Activated T-cell treated with anti-CD3 and anti-CD28 coated beads for 48 hours (primary cell): ENCODE data around the gene SIX2.
"Not testable (repeated sequence)": the region's sequence is repeated elsewhere in the genome, so short reads cannot be mapped to it uniquely, and the experiment has no call there.

Experiments
- DNase-seq: peaks from one replicate; pipeline ENCODE4 v3.0.0-alpha.2; 2020; ENCODE audit warnings: low read depth

SIX2 gene

DNA sequence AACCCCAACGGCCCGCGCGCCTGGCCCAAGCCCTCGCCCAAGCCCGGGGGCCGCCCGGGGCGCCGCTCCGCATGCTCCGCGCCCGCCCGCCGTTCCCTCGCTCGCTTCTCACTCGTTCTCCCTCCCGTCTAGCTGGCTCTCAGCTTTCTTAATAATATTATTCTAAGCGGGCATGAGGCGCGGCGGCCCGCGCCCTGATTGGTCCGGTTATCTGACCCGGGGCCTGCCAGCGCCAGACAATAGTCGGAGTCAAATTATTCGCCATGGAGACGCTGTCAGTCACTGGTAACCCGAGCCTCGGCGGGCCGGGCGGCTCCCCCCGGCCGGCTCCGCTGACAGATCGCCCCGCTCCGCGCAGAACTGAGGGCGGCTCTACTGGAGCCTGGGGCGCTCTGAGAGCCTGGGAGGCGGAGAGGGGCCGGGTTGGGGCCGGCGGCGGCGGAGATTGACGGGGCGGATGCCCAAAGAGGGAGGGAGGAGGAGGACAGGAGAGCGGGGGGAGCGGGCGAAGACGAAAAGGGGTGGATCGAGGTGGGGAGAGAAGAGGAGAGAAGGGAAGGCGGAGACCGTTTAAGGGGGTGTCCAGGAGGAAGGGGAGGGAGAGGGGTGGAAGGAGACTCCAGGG is at the start of gene SIX2:
Gene SIX2, minus strand, starts transcription at position 150 of the 625 bp plus-strand sequence. CDS start 342 bp downstream, outside the sequence.
- DNase-seq, result no peak

DNA sequence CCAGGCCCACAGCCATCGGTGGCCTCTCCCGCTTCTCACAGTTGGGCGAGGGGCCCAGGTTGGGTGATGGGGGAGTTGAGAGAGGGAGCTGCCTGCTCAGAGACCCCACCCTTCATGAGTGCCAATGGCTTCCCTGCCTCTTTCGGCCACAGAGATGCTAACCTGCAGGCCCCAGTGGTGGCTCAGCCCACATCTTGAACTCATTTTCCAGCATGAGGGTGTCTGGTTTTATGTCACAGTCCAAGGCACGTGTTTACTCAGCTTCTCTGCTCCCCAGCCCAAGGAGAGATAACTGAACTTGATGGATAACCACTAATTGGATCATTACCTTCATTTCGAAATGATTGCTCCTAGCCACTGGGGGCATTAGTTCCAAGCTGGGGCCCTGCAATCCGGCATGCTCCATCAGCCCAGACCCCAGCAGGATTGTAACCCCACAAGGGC is 45.9 kb upstream of the SIX2 start:
- DNase-seq, result no peak

DNA sequence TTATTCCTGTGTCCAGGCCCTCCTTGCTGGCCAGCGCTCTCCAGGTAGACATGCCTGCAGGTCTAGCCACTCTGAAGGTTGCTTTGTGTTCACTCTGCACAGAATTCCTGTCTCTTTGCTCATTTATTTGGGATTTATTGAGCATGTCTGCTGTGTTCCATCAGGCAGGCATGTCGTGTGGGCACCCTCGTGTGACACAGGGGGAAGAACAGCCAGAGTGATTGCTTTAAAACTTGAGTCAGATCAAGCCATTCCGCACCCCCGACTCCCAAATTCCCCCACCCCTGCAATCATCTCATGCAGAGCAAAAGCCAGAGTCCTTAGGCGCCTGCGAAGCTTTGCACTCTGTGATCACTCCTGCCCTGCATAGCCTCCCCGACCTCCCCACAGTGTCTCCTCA is 44.7 kb upstream of the SIX2 start:
- no peak for DNase-seq

DNA sequence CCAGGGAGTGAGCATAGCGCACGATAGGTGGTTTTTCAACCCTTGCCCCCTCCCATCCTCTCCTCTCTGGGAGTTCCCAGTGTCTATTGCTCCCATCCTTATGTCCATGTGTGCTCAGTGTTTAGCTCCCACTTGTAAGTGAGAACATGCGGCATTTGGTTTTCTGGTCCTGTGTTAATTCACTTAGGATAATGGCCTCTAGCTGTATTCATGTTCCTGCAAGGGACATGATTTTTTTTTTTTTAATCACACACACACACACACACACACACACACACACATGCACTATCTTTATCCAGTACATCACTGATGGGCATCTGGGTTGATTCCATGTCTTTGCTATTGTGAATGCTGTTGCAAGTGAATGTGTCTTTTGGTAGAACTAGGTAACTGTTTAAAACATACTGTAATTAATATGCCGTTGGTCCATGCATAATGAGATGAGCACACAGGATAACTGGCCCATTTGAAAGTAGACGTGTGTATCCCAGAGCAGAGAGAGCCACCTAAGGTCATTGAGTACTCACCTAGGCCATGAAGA is 43.2 kb upstream of the SIX2 start:
- no peak for DNase-seq

DNA sequence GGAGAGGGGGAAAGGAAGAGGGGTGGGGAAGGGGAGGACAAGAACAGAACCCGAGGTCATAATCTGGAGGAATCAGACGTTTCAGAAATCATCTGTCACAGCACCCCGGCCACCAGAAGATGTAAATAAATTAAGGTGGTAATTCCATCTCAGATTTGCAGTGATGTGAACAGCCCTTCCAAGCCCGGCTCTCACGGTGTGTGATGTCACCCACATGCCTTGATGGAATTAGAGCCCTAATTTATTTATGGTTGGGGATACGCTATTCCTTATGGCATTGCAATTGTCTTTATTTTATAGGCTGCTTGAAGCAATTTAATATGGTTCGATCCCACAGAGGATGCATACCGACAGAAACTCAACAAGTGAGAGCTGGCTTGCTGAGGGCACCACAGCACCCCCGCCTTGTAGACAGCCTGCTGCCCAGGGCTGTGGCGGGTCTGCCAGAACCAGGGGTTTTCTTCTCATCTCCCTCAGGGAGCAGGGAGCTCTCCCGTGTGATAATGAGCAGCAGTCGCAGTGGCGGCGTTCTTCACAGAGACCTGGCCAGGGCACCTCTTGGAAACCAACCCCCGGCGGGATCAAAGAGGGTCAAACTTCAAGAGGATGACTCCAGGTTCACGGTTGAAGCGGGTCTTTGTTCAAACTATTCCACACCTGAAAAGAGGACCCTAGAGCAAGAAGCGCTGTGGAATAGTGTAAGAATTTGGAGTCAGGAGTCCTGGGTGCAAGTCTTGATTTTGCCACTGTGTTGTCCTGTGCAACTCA is 40.5 kb upstream of the SIX2 start:
- DNase-seq, result no peak

DNA sequence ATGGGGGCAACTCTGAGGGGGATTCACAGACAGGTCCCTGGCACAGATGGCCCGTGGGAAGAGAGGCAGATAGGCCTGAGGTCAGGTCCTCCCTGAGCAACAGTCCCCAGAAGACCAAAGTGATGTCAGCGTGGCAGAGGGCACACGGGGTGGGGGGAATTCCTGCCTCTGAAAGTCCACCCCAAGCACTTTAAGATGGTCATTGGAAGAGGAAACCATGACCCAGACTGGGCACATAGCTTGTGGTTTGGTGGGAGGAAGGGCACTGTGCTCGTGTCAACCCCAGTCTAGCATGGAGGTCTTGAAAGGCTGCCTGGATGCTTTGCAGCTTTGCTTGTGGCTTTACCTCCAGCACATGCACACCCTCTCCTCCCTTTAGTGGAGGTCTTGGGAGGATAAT is 38.0 kb upstream of the SIX2 start:
- no peak for DNase-seq

DNA sequence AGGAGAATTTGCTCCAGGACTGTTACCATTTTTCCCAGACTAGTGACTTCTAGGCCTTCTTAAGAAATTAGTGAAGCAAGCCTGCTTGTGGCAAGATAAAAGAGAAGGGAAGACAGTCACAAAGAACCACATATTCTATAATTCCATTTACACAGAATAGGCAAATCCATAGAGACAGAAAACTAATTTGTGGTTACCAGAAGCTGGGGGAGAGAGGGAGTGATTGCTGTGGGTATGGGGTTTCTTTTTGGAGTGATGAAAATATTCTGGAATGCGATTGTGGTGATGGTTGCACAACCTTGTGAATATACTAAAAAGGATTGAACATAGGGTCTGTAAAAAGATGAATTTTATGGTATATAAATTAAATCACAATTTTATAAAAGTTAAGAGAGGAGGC is 37.5 kb upstream of the SIX2 start:
- DNase-seq, result no peak

DNA sequence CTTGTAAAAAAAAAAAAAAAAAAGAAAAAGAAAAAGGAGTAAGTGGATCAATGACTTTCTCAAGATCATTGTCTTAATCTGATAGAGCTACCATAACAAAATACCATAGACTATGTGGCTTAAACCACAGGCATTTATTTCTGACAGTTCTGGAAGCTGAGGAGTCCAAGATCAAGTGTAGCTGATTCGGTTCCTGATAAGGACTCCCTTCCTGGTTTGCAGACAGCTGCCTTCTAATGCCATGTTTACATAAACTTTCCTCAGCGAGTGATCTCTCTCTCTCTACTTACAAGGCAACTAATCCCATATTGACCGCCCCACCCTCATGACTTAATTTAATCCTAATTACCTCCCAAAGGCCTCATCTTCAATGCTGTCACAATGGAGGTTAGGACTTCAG is 36.5 kb upstream of the SIX2 start:
- DNase-seq, result no peak

DNA sequence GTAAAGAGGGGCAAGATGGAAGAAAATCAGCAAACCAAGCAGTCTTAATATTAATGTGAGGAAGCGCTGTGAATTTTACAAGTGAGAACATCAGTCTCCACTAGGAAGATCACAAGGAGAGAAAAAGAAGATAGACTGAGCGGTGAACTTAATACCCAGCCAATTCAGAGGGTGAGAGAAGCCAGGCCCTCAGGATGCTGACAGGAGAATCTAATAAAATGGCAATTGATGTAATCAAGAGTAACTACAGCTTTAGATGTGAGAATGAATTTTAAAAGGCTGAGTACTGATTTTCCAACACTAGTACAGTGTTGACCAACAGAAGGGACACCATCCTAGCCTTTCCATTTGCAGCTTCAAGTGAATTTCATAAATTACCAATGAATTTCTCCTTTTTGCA is 35.7 kb upstream of the SIX2 start:
- no peak for DNase-seq

DNA sequence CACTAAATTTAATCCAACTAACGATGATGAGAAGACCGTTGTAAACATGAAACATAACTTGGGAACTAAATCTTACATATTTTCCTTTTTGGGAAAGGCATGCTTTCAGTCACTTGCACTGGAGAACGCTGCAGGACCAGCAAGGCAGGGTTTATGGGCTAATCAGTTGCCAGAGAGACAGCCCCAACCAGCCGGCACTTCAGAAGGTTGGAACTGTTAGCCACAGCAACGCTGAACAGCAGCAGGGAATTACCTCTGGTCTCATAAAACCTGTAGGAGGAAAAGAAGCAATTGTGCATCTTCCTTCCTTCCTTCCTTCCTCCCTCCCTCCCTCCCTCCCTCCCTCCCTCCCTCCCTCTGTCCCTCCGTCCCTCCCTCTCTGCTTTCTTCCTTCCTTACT is 33.9 kb upstream of the SIX2 start:
- no peak for DNase-seq

DNA sequence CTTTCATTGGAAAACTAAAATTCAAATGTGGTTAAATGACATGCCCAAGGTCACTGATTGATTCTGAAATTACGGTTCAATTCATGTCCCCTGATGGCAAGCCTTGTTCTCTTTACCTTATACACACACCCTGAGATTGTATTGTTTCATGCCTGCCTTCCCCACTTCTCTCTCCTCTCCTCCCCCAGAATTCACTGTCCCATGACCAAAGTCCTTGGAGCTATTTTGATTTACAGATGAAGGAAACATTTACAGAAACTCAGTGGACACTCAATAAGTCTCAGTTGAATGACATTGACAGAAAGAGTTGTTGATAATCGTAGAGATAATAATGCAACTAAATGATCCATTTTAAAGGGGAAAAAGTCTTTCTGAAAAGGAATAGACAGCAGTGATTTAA is 33.1 kb upstream of the SIX2 start:
- no peak for DNase-seq

DNA sequence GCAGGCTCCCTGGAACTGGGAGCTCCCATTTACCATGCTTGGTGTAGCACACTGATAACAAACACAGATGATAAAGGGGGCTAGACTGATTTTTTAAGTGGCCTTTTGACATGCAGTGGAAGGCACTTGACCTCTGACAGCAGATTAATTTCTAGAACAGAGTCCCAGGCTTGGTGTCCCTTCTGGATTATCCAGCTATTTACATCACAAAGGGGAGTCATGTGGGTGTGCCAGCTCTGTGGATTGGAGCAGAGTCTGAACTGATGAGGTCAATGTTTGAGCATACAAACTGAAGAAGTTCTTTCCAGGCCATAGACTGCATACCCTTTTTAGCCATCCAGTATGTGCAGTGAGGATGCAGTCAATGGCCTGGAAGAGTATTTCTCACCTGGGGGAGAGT is 31.5 kb upstream of the SIX2 start:
- no peak for DNase-seq

DNA sequence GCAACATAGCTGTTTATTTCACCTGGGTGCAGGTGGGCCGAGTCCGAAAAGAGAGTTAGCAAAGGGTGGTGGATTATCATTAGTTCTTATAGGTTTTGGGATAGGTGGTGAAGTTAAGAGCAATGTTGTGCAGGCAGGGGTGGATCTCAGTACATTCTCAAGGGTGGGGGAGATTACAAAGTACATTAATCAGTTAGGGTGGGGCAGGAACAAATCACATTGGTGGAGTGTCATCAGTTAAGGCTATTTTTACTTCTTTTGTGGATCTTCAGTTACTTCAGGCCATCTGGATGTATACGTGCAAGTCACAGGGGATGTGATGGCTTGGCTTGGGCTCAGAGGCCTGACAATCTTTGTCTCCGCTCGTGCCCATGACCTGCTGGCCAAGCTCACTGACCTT is 30.6 kb upstream of the SIX2 start:
- not testable (repeated sequence) for DNase-seq

DNA sequence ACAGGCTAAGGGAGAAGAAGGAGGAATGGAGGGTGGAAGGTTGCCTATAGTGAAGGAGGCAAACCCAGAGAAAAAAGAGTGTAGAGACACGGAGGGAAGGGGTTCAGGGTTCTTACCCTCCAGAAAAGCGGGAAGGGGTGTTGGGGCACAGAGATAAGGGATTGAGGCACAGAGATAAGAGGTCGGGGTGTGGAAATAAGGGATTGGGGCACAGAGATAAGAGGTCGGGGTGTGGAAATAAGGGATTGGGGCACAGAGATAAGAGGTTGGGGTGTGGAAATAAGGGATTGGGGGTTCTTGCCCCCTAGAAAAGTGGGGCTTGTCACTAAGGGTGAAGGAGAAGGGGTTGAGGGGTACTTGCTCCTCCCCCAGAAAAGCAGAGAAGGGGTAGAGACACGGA is 29.6 kb upstream of the SIX2 start:
- not testable (repeated sequence) for DNase-seq

DNA sequence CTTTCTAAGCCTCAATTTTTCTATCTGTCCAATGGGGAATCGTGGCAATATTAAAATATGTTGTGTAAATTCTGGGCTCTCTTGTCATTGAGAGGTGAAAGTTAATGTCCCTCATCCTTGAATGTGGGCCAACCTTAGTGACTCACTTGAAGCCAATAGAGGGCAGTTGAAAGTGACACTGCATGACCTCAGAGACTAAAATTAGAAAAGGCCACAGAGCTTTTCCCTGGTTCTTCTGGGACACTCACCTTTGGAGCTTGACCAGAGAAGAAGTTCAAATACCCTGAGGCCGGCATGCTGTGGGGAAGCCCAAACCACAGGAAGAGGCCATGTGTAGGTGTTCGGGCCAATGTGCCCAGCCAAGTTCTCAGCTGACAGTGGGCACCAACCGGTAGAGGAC is 24.1 kb upstream of the SIX2 start:
- no peak for DNase-seq

DNA sequence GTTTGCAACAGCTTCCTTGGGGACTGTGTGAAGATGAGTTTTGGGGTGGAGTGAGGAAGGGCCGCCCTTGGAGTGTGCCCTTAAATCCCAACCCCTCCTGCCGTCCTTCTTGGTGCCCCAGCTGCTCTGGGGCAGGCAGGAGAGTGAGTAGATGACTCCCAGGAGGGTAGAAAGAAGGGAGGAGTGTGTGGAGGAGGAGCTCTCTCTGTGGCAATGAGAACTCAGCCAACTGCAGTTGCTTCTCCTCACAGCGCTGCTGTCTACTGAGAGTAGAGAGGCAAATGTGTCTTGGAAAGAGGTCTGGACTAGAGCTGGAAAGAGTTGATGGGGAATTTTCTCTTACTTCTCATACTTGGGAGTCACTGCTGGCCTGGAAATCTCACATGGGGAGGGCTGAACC is 21.8 kb upstream of the SIX2 start:
- no peak for DNase-seq

DNA sequence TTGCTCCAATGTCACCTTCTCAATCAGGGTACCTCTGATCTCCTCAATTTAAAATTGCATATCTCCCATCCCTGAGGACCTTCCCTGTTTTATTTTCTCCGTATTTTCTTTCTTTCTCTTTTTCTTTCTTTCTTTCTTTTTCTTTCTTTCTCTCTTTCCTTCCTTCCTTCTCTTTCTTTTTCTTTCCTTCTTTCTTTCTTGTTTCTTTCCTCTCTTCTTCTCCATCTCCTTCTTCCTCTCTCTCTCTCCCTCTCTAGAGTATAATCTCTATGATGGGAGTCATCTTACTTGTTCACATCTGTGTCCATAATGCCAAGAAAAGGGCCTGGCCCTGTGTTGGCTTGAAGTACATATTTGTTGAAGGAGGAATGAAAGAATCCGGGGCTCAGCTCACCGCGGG is 21.3 kb upstream of the SIX2 start:
- no peak for DNase-seq

DNA sequence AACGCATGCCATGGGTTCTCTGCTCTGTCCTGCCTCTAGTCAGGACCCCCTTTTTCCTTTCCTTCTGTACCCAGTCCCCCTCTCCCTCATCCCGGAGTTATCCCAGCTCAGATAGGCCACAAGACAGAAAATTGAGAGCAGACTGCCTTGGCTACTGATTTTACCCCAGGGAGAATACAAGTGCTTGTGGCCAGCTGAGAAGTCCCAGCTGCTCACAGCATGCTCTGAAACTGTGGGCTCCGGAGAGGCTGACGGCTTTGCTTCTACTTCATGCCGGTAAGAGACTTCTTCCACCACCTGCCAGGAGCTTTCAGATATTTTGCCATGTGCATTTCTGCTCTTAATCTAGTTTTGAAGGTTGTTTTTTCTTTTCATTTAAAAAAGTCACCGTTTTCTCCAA is 20.0 kb upstream of the SIX2 start:
- DNase-seq, result no peak

DNA sequence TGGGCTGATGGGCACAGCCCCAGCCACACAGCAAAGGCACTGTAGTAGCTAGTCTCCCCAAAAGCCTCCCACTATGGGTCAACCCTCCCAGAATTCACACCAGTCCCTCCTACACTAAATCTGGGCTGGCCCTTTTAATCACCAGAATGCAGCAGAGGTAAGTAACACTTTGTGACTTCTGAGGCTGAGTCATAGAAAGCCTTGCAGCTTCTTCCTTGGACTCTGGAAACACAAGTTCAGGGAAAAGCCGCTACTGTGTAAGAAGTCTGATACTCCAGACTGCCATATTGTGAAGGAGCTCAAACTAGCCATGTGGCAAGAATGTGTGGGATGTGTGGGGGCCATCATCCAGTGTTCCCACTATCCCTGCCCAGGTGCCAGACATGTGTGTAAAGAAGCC is 19.0 kb upstream of the SIX2 start:
- DNase-seq, result no peak

DNA sequence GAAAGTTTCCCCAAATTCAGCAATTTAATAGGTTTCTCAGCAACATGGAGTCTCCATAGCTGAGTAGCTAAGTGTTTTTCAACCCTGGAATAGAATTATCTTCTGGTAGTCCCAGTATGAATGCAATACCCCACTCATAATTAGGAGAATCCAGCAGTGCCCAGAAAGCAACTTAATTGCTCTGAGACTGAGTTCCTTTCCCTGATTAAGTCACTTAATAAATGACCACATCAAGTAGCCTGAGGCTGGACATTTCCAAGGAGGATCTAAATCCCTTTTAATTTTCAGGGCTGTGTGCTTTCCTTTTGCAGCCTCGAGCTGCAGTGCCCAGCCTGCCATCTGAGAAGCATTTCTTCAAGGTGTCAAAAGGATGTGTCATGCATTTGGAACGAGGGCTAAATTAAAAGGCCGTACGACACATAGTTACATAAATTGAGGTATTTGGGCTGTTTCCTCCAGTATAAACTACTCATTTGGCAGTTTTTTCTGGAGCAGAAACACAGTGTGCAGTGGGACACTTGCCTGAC is 17.7 kb upstream of the SIX2 start:
- DNase-seq, result no peak

DNA sequence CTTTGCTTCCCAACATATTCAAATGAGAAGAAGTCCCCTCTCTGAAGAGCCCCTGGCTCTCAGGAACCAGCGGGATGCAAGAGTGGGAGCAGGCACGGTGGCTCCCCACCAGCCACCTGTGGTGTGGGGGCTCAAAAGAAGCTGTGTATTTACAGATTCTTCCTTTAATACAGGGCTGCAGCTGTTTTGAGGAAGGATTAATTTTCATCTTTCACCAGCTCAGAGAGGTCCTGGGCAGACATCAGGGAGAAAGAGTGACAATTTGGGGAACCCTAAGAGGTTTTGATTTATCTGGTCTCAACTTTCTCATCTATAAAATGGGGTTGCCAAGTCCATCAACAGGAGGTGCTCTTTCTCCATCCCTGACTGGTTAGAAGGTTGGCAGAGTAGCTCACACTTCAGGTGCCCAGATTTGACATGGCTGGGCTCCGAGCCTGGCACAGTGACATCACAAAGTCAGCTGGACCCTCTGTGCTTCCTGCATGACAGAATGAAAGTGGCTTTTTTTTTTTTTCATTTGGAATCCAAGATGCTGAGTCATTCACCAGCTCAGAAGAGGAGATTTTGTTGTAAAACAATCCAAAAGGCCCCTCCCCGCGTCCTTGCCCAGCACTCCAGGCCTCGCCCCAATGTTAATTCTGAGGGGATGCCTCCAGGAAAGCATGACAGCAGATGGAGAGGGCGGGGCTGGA is 15.5 kb upstream of the SIX2 start:
- no peak for DNase-seq

DNA sequence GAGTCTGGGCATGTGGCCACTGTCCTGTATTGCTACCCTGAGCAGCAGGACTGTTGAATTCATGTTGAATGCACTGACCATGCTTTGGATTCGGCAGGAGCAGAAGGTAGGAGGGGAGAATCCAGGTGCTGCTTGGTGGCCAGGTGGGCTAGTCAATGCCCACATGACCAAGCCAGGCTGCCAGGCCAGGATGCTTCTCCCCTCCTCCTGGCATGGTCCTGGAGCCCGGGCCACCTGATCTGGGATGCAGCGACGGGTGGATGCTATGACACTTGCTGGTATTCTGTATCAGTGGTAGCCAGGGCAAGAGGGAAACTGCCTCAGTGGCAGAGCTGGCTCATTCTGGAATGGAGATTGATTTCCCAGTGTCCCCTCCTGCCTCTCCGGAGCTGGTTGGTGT is 14.8 kb upstream of the SIX2 start:
- no peak for DNase-seq

DNA sequence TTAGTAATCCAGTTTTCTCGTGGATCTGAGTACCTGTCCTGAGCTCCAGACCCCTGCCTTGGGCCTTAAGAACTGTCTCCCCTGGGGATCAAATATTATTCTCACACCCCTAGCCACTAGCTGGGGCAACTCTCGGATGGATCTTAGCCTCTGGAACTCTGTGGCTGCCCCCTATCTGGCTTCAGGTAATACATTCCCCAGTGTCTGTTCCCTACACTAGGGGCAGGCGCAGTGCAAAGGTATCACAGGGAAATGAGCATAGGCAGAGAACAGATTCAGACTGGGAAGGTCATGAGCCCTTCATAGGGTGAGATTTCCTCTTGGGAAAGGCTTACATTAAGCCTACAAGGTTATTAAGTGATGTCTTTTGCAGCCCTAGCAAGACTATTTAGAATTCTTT is 11.2 kb upstream of the SIX2 start:
- DNase-seq, result no peak
